Activated naive CD8-positive, alpha-beta T cell (primary cell): ENCODE data around the gene CCDC3.

Experiments used
- H3K27ac Mint-ChIP-seq: one replicate; pipeline ENCODE4 v1.8.0; 2021; ENCODE audit warnings: mixed read lengths
- H3K27me3 Mint-ChIP-seq: one replicate; pipeline ENCODE4 v1.8.0; 2021; ENCODE audit warnings: mixed read lengths
- H3K36me3 Mint-ChIP-seq: one replicate; pipeline ENCODE4 v1.8.0; 2021; ENCODE audit warnings: mixed read lengths
- H3K4me1 Mint-ChIP-seq: one replicate; pipeline ENCODE4 v1.8.0; 2021; ENCODE audit warnings: low read depth, mixed read lengths
- H3K4me3 Mint-ChIP-seq: one replicate; pipeline ENCODE4 v1.8.0; 2021; ENCODE audit warnings: mild to moderate bottlenecking, mixed read lengths
- H3K9me3 Mint-ChIP-seq: one replicate; pipeline ENCODE4 v1.8.0; 2021; ENCODE audit warnings: low read depth, mixed read lengths

CCDC3 gene

GRCh38 chr10:12938271-12938670, 63.2 kb downstream of the CCDC3 start:
- Mint-ChIP-seq H3K36me3 (no peaks in the 10 kb centered on the region), H3K27me3 (peaks cover 6% of the 10 kb centered on the region), H3K27ac (no peak overlapping the region), H3K4me3 (no peak overlapping the region), H3K9me3 (no peaks in the 10 kb centered on the region), H3K4me1 (no peaks in the 10 kb centered on the region)

GRCh38 chr10:12937527-12937926, 64.0 kb downstream of the CCDC3 start:
- Mint-ChIP-seq H3K9me3 (no peaks in the 10 kb centered on the region), H3K27ac (no peak overlapping the region), H3K36me3 (no peaks in the 10 kb centered on the region), H3K4me3 (no peak overlapping the region), H3K4me1 (no peaks in the 10 kb centered on the region), H3K27me3 (peaks cover 6% of the 10 kb centered on the region)

GRCh38 chr10:12934777-12935176, 66.7 kb downstream of the CCDC3 start:
- H3K27me3 Mint-ChIP-seq, result peaks cover 6% of the 10 kb centered on the region
- no peaks in the 10 kb centered on the region for H3K36me3 Mint-ChIP-seq
- no peaks in the 10 kb centered on the region for H3K9me3 Mint-ChIP-seq
- H3K4me3 Mint-ChIP-seq, result no peak overlapping the region
- no peak overlapping the region for H3K27ac Mint-ChIP-seq
- H3K4me1 Mint-ChIP-seq, result no peaks in the 10 kb centered on the region

GRCh38 chr10:12929381-12929780, 72.1 kb downstream of the CCDC3 start:
- no peak overlapping the region for H3K4me3 Mint-ChIP-seq

GRCh38 chr10:12928571-12928970, 72.9 kb downstream of the CCDC3 start:
- no peak overlapping the region for H3K27ac Mint-ChIP-seq
- H3K27me3 Mint-ChIP-seq, result no peaks in the 10 kb centered on the region
- H3K4me1 Mint-ChIP-seq, result no peaks in the 10 kb centered on the region
- H3K4me3 Mint-ChIP-seq, result no peak overlapping the region
- H3K36me3 Mint-ChIP-seq, result no peaks in the 10 kb centered on the region
- H3K9me3 Mint-ChIP-seq, result peaks cover 4% of the 10 kb centered on the region

More at GRCh38 chr10:12929381-12929780, 72.1 kb downstream of the CCDC3 start:
- peaks cover 4% of the 10 kb centered on the region for H3K9me3 Mint-ChIP-seq
- no peak overlapping the region for H3K27ac Mint-ChIP-seq
- H3K36me3 Mint-ChIP-seq, result no peaks in the 10 kb centered on the region
- no peaks in the 10 kb centered on the region for H3K4me1 Mint-ChIP-seq
- H3K27me3 Mint-ChIP-seq, result no peaks in the 10 kb centered on the region

- Mint-ChIP-seq H3K27me3 (no peaks in the 10 kb centered on the region), H3K9me3 (peaks cover 4% of the 10 kb centered on the region), H3K36me3 (no peaks in the 10 kb centered on the region), H3K4me1 (no peaks in the 10 kb centered on the region), H3K27ac (no peak overlapping the region), H3K4me3 (no peak overlapping the region)
These were observed 73.6 kb downstream of the CCDC3 start for GRCh38 chr10:12927896-12928295.

- H3K4me3 Mint-ChIP-seq, result no peak overlapping the region
- peaks cover 4% of the 10 kb centered on the region for H3K9me3 Mint-ChIP-seq
- H3K27ac Mint-ChIP-seq, result no peak overlapping the region
- no peaks in the 10 kb centered on the region for H3K36me3 Mint-ChIP-seq
- no peaks in the 10 kb centered on the region for H3K27me3 Mint-ChIP-seq
- H3K4me1 Mint-ChIP-seq, result no peaks in the 10 kb centered on the region
These were observed 75.7 kb downstream of the CCDC3 start for GRCh38 chr10:12925845-12926244.

- H3K27ac Mint-ChIP-seq, result no peak overlapping the region
- H3K4me3 Mint-ChIP-seq, result no peak overlapping the region
- no peaks in the 10 kb centered on the region for H3K4me1 Mint-ChIP-seq
- H3K27me3 Mint-ChIP-seq, result no peaks in the 10 kb centered on the region
- H3K36me3 Mint-ChIP-seq, result no peaks in the 10 kb centered on the region
- peaks cover 4% of the 10 kb centered on the region for H3K9me3 Mint-ChIP-seq
These were observed 76.6 kb downstream of the CCDC3 start for GRCh38 chr10:12924911-12925310.

- H3K4me1 Mint-ChIP-seq, result no peaks in the 10 kb centered on the region
- H3K9me3 Mint-ChIP-seq, result peaks cover 4% of the 10 kb centered on the region
- no peak overlapping the region for H3K4me3 Mint-ChIP-seq
- no peaks in the 10 kb centered on the region for H3K36me3 Mint-ChIP-seq
- H3K27me3 Mint-ChIP-seq, result peaks cover 2% of the 10 kb centered on the region
- H3K27ac Mint-ChIP-seq, result no peak overlapping the region
These were observed 79.2 kb downstream of the CCDC3 start for GRCh38 chr10:12922117-12922900.

- Mint-ChIP-seq H3K4me3 (no peak overlapping the region), H3K9me3 (no peaks in the 10 kb centered on the region), H3K36me3 (no peaks in the 10 kb centered on the region), H3K27me3 (peaks cover 2% of the 10 kb centered on the region), H3K4me1 (no peaks in the 10 kb centered on the region), H3K27ac (no peak overlapping the region)
These were observed 80.3 kb downstream of the CCDC3 start for GRCh38 chr10:12921163-12921562.

GRCh38 chr10:12919574-12919973, 81.9 kb downstream of the CCDC3 start:
- Mint-ChIP-seq H3K27me3 (peaks cover 2% of the 10 kb centered on the region), H3K4me3 (no peak overlapping the region), H3K4me1 (no peaks in the 10 kb centered on the region), H3K9me3 (no peaks in the 10 kb centered on the region), H3K27ac (no peak overlapping the region), H3K36me3 (no peaks in the 10 kb centered on the region)

GRCh38 chr10:12916587-12916986, 84.9 kb downstream of the CCDC3 start:
- no peaks in the 10 kb centered on the region for H3K9me3 Mint-ChIP-seq
- no peaks in the 10 kb centered on the region for H3K4me1 Mint-ChIP-seq
- no peak overlapping the region for H3K27ac Mint-ChIP-seq
- H3K36me3 Mint-ChIP-seq, result no peaks in the 10 kb centered on the region
- H3K4me3 Mint-ChIP-seq, result no peak overlapping the region
- peaks cover 2% of the 10 kb centered on the region for H3K27me3 Mint-ChIP-seq

GRCh38 chr10:12915637-12916168, 85.8 kb downstream of the CCDC3 start:
- Mint-ChIP-seq H3K4me3 (no peak overlapping the region), H3K4me1 (no peaks in the 10 kb centered on the region), H3K27me3 (peaks cover 4% of the 10 kb centered on the region), H3K27ac (no peak overlapping the region), H3K9me3 (no peaks in the 10 kb centered on the region), H3K36me3 (no peaks in the 10 kb centered on the region)

GRCh38 chr10:12914111-12914510, 87.4 kb downstream of the CCDC3 start:
- H3K4me3 Mint-ChIP-seq, result no peak overlapping the region
- H3K9me3 Mint-ChIP-seq, result no peaks in the 10 kb centered on the region
- no peaks in the 10 kb centered on the region for H3K4me1 Mint-ChIP-seq
- H3K27me3 Mint-ChIP-seq, result peaks cover 4% of the 10 kb centered on the region
- H3K36me3 Mint-ChIP-seq, result no peaks in the 10 kb centered on the region
- H3K27ac Mint-ChIP-seq, result no peak overlapping the region

- no peaks in the 10 kb centered on the region for H3K36me3 Mint-ChIP-seq
- no peaks in the 10 kb centered on the region for H3K4me1 Mint-ChIP-seq
These were observed 89.7 kb downstream of the CCDC3 start for GRCh38 chr10:12911795-12912194.

GRCh38 chr10:12910835-12911234, 90.7 kb downstream of the CCDC3 start:
- Mint-ChIP-seq H3K4me3 (no peak overlapping the region), H3K9me3 (no peaks in the 10 kb centered on the region), H3K36me3 (no peaks in the 10 kb centered on the region), H3K4me1 (no peaks in the 10 kb centered on the region), H3K27ac (no peak overlapping the region), H3K27me3 (peaks cover 1% of the 10 kb centered on the region)

More at GRCh38 chr10:12911795-12912194, 89.7 kb downstream of the CCDC3 start:
- Mint-ChIP-seq H3K27me3 (peaks cover 1% of the 10 kb centered on the region), H3K27ac (no peak overlapping the region), H3K9me3 (no peaks in the 10 kb centered on the region), H3K4me3 (no peak overlapping the region)
